HL-60 (cell line): Measurements from ENCODE around the gene THEM5.

ENCODE experiments used
- DNase-seq, 2 experiments: peaks; one replicate each; pipeline ENCODE4 v3.0.0-alpha.2; 2010 to 2020; ENCODE audit warnings: low read depth in 1 of 2, low spot score in 1 of 2
- H3K27ac ChIP-seq: fragments of 250-450 bp; sonication (Bioruptor Pico); replicated peaks from 2 replicates; pipeline ENCODE4 v1.5.1; 2020; ENCODE audit warnings: mild to moderate bottlenecking, moderate library complexity
- H3K27me3 ChIP-seq: fragments of 250-450 bp; sonication (Bioruptor Pico); 2 replicates; pipeline ENCODE4 v1.5.1; 2021; ENCODE audit warnings: mild to moderate bottlenecking, moderate library complexity; ENCODE audit not compliant: insufficient read depth, poor library complexity, severe bottlenecking
- H3K4me3 ChIP-seq: replicated peaks from 2 replicates; pipeline ENCODE4 v1.5.1; 2011; ENCODE audit warnings: mild to moderate bottlenecking, control low read depth, low read length; ENCODE audit not compliant: insufficient read depth
- CTCF ChIP-seq: IDR thresholded peaks from one replicate; pipeline ENCODE4 v1.5.1; 2011; ENCODE audit warnings: low read length, control low read depth, inconsistent platforms; ENCODE audit not compliant: insufficient read depth
- GABPA ChIP-seq: IDR thresholded peaks from 2 replicates; pipeline ENCODE4 v1.6.1; 2012; ENCODE audit warnings: low read depth
- POLR2AphosphoS5 ChIP-seq: IDR thresholded peaks from 2 replicates; pipeline ENCODE4 v1.6.1; 2012; ENCODE audit warnings: low read depth
- REST ChIP-seq: IDR thresholded peaks from 2 replicates; pipeline ENCODE4 v1.6.1; 2012; ENCODE audit warnings: low read depth; ENCODE audit not compliant: insufficient replicate concordance
- SPI1 ChIP-seq: IDR thresholded peaks from 2 replicates; pipeline ENCODE4 v1.6.1; 2012; ENCODE audit warnings: low read depth, mild to moderate bottlenecking, borderline replicate concordance

Gene THEM5

GRCh38 chr1:151831605-151832004 is 21.9 kb downstream of the THEM5 start, which contains the start of gene RORC:
Gene RORC (minus strand): TSS chr1:151831802. CDS start chr1:151831764, 38 bp downstream.
- TF ChIP-seq SPI1 = no peak
- no peak for TF ChIP-seq CTCF
- TF ChIP-seq POLR2AphosphoS5 = no peak
- TF ChIP-seq REST = no peak
- no peak for TF ChIP-seq GABPA
- no peak within 1 kb of the TSS for H3K4me3 ChIP-seq
- no peak within 1 kb of the TSS for H3K27ac ChIP-seq
- no peaks in the 10 kb centered on the region for H3K27me3 ChIP-seq
- no peak for DNase-seq

GRCh38 chr1:151831256-151831591 is 22.3 kb downstream of the THEM5 start:
- no peak for DNase-seq
- no peak overlapping the region for H3K4me3 ChIP-seq
- TF ChIP-seq POLR2AphosphoS5 (no peak), GABPA (no peak), CTCF (no peak)
- no peaks in the 10 kb centered on the region for H3K27me3 ChIP-seq
- H3K27ac ChIP-seq = no peak overlapping the region

GRCh38 chr1:151830055-151830454 is 23.5 kb downstream of the THEM5 start:
- Histone ChIP-seq H3K4me3 (no peak overlapping the region), H3K27me3 (no peaks in the 10 kb centered on the region)
- TF ChIP-seq POLR2AphosphoS5 = no peak
- TF ChIP-seq REST = no peak
- no peak for TF ChIP-seq SPI1

GRCh38 chr1:151829352-151830046 is 24.0 kb downstream of the THEM5 start:
- Histone ChIP-seq H3K27ac (no peak overlapping the region), H3K4me3 (no peak overlapping the region), H3K27me3 (no peaks in the 10 kb centered on the region)
- no peak for TF ChIP-seq SPI1
- TF ChIP-seq CTCF = no peak
- TF ChIP-seq REST = no peak
- no peak for TF ChIP-seq POLR2AphosphoS5
- no peak for DNase-seq

More at GRCh38 chr1:151830055-151830454, 23.5 kb downstream of the THEM5 start:
- H3K27ac ChIP-seq = no peak overlapping the region
- no peak for DNase-seq
